GM12891 (cell line): ENCODE results near the gene FFAR1.
"Not testable (repeated sequence)": the region's sequence is repeated elsewhere in the genome, so short reads cannot be mapped to it uniquely, and the experiment has no call there.

Experiments used
- DNase-seq: peaks from one replicate; pipeline ENCODE4 v3.0.0; 2011; ENCODE audit warnings: low spot score; ENCODE audit not compliant: insufficient read length
- FAIRE-seq: peaks from 2 replicates; lab custom pipeline; 2011; peaks lifted over from hg19 to GRCh38; lab: Jason Lieb, UNC
- PAX5 ChIP-seq: IDR thresholded peaks from 2 replicates; pipeline ENCODE4 v1.6.1; 2011; ENCODE audit warnings: low read length, moderate library complexity, mild to moderate bottlenecking; ENCODE audit not compliant: insufficient read depth, severe bottlenecking
- POLR2A ChIP-seq: IDR thresholded peaks from 2 replicates; pipeline ENCODE4 v1.6.1; 2011; ENCODE audit warnings: low read depth, low read length, control low read depth
- POLR2AphosphoS5 ChIP-seq: IDR thresholded peaks from 2 replicates; pipeline ENCODE4 v1.6.1; 2011; ENCODE audit warnings: low read depth, low read length, control low read depth
- POU2F2 ChIP-seq: IDR thresholded peaks from 2 replicates; pipeline ENCODE4 v1.6.1; 2011; ENCODE audit warnings: low read depth, mild to moderate bottlenecking, control low read depth, low read length, moderate library complexity
- SPI1 ChIP-seq: IDR thresholded peaks from 2 replicates; pipeline ENCODE4 v1.6.1; 2011; ENCODE audit warnings: low read depth, low read length, control low read depth
- TAF1 ChIP-seq: IDR thresholded peaks from 2 replicates; pipeline ENCODE4 v1.6.1; 2011; ENCODE audit warnings: low read depth, low read length, control low read depth

FFAR1 gene

DNA sequence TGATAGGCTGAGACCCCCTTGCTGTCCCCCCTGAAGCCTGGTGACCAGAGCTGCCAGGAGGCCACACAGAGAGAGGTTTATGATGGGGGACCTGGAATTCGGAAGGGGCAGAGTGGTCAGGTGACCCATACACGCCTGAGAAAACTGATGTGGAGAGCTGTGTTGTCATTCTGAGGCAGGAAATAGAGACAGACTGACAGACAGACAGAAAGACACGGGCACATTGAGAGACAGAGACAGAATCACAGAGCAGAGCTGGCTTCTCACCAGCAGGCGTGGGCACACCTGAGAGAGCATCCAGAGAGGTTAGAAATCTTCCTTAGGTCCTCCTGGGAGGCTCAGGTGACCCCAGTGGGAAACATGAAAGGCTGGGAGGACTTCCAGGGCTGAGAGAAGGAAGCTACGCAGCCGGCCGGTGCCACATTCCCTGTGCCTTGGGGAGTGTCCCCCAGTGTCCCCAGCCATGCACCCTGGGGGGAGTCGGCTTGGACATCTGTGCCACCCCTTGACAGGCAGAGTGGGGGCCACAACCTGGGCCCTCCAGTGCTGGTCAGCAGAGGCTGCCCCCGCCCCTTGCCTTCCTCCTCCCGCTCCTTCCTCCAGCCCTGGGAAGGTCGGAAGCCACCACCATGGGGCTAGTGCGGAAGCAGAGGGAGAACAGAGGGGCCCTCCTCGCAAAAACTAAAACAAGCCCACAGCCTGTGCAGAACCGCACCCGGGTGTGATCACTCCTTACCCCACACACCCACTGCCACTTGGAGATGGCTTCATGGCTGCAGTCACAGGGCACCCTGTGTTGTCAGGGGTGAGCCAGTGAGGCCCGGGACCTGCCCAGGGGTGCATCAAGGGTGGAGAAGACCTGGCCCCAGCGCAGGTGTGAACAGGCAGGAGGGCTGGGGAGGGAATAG lies 2.2 kb downstream of the FFAR1 start:
- no peak for DNase-seq
- FAIRE-seq: peak; percentile 28
- no peak for TF ChIP-seq TAF1
- no peak; the same call in 1 of the 2 replicates for TF ChIP-seq POLR2A
- no peak; the same call in 1 of the 2 replicates for TF ChIP-seq POLR2AphosphoS5
- no peak; the same call in 1 of the 2 replicates for TF ChIP-seq POU2F2
- no peak for TF ChIP-seq PAX5
- no peak for TF ChIP-seq SPI1

DNA sequence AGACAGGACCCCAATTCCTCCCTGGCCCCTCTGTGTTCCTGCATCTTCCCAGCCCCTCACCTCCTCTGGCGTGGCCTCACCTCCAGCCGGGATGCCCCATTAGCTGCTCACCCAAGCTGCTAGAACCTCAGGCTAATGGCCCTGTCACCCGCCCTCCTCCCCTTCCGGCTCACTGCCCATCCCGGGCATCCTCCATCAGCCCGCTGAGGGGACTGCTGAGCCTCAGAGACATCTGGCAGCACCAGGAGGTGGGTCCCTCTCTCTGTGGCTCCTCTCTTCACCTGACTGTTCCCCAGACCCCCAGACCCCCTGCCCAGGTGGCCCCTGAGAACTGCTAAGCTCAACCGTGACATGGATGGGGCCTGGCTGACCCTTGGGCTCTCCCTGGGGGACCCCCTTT lies 2.9 kb downstream of the FFAR1 start:
- no peak for FAIRE-seq
- no peak for TF ChIP-seq POU2F2
- DNase-seq: no peak

DNA sequence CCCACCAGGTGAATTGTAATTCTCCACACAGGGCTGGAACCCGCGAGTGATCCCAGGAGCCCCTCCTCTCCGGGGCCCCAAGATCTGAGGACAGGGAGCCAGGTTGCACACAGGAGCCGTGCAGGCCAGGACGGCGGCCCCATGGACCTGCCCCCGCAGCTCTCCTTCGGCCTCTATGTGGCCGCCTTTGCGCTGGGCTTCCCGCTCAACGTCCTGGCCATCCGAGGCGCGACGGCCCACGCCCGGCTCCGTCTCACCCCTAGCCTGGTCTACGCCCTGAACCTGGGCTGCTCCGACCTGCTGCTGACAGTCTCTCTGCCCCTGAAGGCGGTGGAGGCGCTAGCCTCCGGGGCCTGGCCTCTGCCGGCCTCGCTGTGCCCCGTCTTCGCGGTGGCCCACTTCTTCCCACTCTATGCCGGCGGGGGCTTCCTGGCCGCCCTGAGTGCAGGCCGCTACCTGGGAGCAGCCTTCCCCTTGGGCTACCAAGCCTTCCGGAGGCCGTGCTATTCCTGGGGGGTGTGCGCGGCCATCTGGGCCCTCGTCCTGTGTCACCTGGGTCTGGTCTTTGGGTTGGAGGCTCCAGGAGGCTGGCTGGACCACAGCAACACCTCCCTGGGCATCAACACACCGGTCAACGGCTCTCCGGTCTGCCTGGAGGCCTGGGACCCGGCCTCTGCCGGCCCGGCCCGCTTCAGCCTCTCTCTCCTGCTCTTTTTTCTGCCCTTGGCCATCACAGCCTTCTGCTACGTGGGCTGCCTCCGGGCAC lies 3.9 kb downstream of the FFAR1 start:
- no peak for DNase-seq
- TF ChIP-seq POLR2A (no peak), POU2F2 (no peak), SPI1 (no peak), POLR2AphosphoS5 (no peak), TAF1 (no peak), PAX5 (no peak)
- FAIRE-seq: no peak

DNA sequence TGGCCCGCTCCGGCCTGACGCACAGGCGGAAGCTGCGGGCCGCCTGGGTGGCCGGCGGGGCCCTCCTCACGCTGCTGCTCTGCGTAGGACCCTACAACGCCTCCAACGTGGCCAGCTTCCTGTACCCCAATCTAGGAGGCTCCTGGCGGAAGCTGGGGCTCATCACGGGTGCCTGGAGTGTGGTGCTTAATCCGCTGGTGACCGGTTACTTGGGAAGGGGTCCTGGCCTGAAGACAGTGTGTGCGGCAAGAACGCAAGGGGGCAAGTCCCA lies 4.4 kb downstream of the FFAR1 start:
- DNase-seq (no peak), FAIRE-seq (no peak)
- TF ChIP-seq POLR2AphosphoS5: no peak

DNA sequence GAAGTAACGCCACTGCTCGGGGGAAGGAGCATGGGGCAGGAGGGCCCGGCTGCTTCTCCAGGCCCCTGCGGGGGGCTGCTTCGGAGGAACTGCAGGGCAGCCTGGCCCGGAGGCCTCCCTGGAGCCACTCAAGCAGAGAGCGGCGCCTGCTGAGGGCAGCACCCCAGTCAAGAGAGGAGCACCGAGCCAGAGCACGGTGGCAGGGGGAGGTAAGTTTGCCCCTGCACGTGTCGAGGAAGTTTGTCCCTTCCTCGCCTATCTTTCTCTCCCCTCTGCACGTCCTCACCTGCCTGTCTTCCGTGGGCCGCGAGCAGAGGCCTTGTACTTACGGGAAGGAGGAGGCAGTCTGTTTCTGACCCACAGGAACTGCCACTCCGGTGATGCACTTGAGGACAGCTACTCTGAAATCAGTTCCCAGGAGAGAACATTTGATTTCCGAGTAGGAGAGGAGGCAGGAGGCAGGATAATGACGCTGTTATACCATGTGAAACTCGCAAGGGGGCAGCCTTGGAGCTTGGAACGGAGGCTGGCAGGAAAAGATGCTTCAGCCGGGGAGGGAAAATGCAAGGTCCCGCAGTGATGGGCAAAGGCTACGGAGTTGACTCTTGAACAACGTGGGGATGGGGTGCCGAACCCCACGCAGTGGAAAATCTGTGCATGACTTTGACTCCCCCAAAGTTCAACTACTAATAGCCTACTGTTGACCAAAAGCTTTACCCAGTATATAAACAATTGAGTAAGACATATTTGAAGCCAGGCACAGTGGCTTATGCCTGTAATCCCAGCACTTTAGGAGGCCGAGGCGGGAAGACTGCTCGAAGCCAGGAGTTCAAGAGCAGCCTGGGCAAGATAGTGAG lies 5.0 kb downstream of the FFAR1 start:
- peak; percentile 66 for DNase-seq

DNA sequence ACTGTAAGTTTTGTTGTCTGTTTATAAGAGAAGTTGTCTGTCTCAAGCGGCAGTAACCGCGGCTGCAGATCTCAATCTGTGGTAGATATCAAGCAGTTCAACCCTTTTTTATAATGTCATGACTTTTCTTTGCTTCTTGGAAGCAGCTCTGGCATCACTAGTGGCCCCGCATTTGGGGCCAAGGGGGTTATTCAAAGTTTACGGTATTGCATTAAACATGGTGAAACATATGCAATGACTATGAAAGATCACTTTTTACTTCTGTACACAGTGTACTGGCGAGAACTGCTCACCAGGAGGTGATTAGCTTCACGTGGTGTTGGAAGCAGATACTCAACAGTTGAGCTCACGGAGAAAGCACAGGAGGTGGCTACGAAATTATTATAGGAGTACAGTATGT lies 5.9 kb downstream of the FFAR1 start:
- no peak for FAIRE-seq
- no peak for DNase-seq
- TF ChIP-seq POU2F2 (no peak), SPI1 (no peak), TAF1 (no peak), POLR2A (no peak), PAX5 (no peak), POLR2AphosphoS5 (no peak)

More for the DNA sequence above, 5.0 kb downstream of the FFAR1 start:
- peak; percentile 93 for FAIRE-seq
- TF ChIP-seq POLR2A (peak; percentile 26; the same call in 1 of the 2 replicates), PAX5 (no peak), POU2F2 (peak; percentile 70; the same call in 1 of the 2 replicates)

DNA sequence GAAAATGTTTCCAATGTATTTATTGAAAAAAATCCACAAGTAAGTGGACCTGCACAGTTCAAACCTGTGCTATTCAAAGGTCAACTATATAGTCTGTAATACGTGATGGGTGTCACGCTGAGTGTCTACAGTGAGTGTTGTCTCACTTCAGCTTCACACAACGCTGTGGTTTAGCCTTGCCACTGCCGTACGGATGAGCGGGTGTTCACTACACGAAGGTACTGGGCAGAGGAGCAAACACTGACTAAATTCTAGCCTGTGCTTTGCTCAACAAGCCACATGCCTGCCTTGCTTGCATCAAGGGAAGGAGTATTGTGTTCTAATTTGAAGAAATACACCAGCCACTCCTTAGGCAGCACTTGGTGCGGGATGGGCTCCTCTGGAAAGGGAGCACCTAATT lies 7.2 kb downstream of the FFAR1 start:
- no peak for FAIRE-seq
- DNase-seq: no peak
- no peak for TF ChIP-seq SPI1
- no peak for TF ChIP-seq POLR2AphosphoS5

DNA sequence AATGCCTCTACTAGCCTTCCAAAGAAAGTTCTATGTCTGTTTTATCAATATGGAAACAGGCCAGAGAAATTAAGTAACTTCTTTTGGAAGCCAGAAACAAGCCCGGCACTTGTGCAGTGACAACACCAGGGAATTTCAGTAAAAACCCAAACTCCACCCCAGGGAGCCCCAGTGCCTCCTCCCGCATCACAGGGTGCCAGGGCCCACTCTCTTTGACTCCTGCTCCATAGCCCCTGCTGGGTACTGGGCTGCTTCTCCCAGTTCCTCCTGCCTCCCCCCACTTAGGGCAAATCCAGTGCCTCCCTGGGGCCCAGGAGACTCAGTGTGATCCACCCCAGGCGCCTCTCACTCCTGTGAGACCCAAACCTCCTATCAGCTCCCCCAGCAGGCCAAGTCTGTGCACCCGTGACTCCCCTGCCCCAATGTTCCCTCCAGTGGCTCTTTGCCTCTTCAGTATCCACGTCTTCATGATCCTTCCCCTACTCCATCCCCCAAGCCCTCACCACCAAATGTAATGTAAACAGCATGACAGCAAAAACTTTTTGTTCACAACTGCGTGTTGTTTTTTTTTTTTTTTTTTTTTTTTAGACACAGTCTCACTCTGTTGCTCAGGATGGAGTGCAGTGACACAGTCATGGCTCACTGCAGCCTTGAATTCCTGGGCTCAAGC lies 8.2 kb downstream of the FFAR1 start:
- FAIRE-seq: no peak
- no peak for TF ChIP-seq POLR2A
- no peak for TF ChIP-seq PAX5
- no peak for TF ChIP-seq TAF1
- no peak for TF ChIP-seq POLR2AphosphoS5
- TF ChIP-seq POU2F2: no peak
- no peak for TF ChIP-seq SPI1
- no peak for DNase-seq

DNA sequence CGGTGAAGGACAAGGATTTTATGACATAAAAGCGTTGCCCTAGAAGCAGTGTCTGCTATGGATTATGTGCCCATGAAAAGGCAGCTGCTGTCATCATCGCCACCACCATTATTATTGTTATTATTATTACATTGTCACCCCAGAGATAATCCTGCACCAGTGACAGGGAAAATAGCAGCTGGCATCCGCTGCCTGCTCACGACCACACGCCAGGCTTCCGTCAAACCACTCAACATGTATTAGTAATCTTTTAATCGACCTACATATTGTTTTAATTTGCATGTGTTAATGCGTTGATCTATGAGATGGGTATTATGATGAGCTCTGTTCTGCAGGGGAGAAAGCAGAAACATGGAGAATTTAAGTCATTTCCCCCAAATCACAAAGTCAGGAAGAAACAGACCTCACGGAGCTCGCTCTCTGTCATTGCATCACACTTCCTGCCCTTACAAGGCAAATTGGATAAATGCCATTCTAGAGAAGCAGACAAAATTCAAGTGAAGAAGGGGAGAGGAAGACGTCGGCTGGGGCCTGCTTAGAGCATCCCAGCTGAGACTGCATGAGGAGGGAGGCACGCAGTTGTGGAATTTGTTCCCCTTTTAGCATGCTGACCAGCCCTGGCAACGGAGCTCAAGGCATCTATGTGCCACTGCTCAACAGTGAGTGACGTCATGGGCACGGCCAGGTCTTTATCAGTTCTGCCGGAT lies 10.3 kb downstream of the FFAR1 start, which contains the start of gene FFAR3:
TSS of gene FFAR3 (plus strand) at position 594 of the 707 bp plus-strand sequence. CDS start 431 bp downstream, outside the sequence.
- peak; percentile 54 for FAIRE-seq
- no peak for DNase-seq

DNA sequence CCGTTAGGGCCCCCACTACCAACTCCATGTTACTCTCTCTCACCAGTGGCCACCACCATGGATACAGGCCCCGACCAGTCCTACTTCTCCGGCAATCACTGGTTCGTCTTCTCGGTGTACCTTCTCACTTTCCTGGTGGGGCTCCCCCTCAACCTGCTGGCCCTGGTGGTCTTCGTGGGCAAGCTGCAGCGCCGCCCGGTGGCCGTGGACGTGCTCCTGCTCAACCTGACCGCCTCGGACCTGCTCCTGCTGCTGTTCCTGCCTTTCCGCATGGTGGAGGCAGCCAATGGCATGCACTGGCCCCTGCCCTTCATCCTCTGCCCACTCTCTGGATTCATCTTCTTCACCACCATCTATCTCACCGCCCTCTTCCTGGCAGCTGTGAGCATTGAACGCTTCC lies 11.1 kb downstream of the FFAR1 start:
- FAIRE-seq, DNase-seq: not testable (repeated sequence)

More for the DNA sequence above, 10.3 kb downstream of the FFAR1 start, which contains the start of gene FFAR3:
- no peak for TF ChIP-seq POU2F2
- no peak for TF ChIP-seq SPI1
- no peak for TF ChIP-seq POLR2A
- TF ChIP-seq PAX5: no peak

DNA sequence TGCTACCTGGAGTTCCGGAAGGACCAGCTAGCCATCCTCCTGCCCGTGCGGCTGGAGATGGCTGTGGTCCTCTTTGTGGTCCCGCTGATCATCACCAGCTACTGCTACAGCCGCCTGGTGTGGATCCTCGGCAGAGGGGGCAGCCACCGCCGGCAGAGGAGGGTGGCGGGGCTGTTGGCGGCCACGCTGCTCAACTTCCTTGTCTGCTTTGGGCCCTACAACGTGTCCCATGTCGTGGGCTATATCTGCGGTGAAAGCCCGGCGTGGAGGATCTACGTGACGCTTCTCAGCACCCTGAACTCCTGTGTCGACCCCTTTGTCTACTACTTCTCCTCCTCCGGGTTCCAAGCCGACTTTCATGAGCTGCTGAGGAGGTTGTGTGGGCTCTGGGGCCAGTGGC lies 11.7 kb downstream of the FFAR1 start:
- not testable (repeated sequence) for DNase-seq, FAIRE-seq

DNA sequence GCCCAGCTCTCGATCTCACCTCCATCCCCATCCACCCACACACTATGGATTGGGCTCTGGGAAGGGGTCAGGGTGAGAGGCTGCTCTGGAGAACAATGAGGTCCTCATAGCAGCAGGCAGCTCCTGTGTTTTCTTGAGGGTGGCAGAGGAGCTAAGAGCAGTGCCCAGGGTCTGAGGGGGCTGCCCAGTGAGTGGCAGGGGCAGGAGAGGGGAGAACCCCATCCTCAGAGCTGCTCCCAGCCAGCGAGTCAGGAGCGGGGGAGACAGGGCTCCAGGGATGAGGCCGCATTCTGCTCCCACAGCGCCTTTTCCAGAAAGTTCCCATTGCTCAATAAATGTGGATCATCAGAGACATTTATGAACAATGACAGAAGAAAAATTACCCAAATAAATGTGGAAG lies 12.4 kb downstream of the FFAR1 start:
- FAIRE-seq: peak; percentile 33
- DNase-seq: not testable (repeated sequence)
